DLD1 (cell line): ENCODE results near the gene NUDT3.

Experiments
- in situ Hi-C: cut with HindIII; loops from 2 replicates; pipeline ENCODE4 v1.10.0; 2017; ENCODE audit warnings: low sequenced_read_pairs

Gene NUDT3

DNA sequence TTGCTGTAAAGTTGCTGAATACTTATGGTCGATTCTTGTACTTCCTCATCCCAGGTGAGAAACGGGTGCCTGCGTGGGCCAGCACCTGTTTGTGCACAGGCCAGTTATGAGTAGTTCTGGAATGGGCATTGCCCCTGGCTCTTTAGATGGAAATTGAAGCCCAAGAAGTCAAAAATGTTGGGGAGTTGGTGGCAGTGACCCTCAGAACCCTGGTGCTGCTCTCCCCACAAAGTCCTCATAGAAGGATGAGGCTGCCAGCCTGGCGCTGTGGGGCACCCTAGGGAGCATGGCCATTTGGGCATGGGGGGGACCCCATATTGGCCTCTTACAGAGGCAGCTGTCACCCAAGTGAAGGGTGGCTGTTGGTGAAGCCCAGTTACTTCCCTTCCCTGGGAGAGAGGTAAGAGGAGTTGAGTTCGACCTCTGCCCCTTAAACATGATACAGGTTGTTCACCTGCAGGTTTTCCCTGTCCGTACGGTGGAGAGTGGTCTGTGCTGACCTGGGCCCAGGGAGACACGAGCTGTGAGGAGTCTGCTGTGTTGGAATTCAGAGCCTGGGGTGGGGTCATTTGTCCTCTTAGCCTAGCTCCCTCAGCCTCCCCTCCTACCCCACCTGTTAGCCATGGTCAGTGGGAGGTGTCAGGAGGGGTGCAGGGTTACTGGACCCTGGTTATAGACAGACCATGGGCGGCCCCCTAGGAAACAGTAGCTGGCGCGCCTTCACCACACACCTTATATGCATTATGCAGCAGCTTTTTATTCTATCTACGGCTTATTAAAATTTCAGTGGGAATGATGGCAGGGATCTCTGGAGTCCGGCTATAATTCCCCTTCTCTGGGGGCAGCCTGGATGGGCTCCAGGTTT is 150.9 kb downstream of the NUDT3 start:
- in situ Hi-C loops: no loop called here

DNA sequence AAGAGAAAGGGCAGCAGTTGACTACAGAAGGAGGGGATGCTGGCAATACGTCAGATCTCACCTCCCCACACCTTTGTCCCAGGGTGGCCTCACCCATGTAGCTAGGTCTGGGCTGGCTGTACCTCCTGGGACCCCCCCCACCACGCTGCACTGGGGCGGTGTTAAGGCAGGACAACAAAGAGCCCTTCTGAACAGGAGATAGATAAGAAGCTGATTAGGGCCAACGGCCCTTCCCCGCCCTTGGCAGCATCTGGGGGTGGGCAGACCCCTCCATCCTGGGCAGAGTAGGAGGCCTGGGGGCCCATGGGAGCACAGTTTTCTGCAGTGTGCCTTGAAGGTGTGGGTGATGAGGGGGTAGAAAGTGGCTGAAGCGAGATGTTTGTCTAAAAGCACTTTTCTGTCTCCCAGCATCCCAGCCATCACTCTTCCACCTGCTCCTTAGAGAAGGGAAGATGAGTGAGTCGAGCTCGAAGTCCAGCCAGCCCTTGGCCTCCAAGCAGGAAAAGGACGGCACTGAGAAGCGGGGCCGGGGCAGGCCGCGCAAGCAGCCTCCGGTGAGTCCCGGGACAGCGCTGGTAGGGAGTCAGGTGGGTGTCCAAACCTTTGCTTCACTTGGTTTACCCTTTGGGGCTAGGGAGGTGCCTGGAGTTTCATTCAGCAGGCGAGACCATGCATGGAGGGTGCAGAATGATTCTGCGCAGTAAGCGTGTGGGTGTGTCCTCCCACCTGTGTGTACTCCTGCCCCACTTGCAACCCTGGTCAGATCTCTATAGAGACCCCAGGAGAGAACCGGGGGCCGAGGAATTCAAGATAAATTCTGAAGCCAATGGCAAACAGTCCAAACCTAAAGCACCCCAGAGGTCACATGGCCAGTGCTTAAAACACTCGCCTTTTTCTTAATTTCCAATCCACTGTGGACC is 151.9 kb downstream of the NUDT3 start:
- in situ Hi-C loops: no loop called here

DNA sequence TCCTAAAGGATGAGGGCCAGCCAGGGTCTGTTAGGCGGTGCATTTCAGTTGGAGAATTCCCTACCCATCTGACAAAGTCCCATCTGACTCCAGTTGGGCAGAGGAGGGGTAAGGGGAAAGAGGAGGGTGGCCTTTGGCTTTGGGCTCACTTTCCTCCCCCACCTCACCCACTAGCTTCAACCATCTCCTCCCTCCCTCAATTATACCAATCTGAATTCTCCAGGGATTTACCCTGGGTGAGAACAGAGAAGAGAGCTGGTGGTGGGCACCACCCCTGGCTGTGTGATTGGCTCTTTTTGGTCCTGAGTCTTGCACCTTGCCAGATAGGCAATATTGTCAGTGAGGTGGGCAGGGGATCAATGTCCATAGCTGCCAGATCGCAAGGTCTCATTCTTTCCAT is 152.6 kb downstream of the NUDT3 start:
- in situ Hi-C loops: no loop called here

DNA sequence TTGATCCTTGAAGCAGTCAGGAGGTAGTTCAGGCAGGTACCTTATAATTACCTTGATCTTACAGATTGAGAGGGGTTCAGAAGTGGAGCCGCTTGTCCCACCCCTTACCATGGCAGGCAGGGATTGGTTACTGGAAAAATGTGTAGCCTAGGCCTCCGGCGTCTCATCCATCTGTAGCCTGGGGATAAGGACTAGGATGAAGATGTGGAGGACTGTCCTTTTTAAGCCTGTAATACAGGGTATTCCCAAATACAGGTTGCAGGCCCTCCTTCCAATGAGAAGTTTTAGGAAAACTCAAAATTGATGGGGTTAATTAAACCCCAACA is 153.0 kb downstream of the NUDT3 start:
- in situ Hi-C loops: no loop called here

- in situ Hi-C loops: no loop called here
Observed at GRCh38 chr6:34238585-34239499, 153.6 kb downstream of the NUDT3 start.

GRCh38 chr6:34237722-34238584 is 154.5 kb downstream of the NUDT3 start:
- in situ Hi-C loops: no loop called here

DNA sequence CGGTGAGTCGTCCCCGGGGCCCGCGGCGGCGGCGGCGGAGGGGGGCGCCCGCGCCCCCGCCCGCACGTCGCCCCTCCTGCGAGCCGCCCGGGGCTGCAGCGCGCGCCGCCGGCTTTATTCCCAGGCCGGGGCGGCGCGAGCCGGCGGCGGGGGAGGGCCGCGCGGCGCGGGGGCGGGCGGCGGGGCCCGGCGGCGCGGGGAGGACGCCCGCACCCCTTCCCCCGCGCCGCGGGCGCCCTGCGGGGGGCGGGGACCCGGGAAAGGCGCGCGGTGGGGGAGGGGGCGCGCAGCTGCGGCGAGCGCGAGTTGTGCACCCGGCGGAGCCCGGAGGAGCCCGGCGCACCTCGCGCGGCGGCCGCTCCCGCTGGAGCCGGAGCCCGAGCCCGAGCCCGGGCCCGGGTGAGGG is 155.2 kb downstream of the NUDT3 start:
- in situ Hi-C loops: no loop called here

- in situ Hi-C loops: no loop called here
Observed at GRCh38 chr6:34236443-34237315, 155.8 kb downstream of the NUDT3 start, which contains the start of gene HMGA1. Gene HMGA1, plus strand, starts transcription at chr6:34236873. Its CDS starts 3,908 bp downstream, at chr6:34240781.

DNA sequence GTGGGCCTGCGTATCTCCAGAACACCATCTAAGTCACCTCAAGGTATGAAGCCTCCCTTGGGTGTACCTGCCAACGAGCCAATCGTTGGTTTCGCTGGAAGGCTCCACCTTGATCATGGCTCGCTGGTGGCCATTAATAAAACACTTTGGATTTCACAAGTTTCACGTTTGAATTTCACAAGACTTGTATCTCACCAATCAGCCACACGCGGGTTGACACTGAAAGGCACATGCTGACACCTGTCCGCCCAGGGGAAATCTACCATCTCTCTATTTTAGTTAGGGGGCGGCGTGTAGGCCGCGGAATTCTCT is 156.4 kb downstream of the NUDT3 start:
- in situ Hi-C loops: no loop called here

GRCh38 chr6:34235307-34236130 is 156.9 kb downstream of the NUDT3 start:
- in situ Hi-C loops: no loop called here

- in situ Hi-C loops: no loop called here
Observed at GRCh38 chr6:34234667-34235306, 157.7 kb downstream of the NUDT3 start.

- in situ Hi-C loops: no loop called here
Observed at GRCh38 chr6:34233867-34234266, 158.6 kb downstream of the NUDT3 start.

DNA sequence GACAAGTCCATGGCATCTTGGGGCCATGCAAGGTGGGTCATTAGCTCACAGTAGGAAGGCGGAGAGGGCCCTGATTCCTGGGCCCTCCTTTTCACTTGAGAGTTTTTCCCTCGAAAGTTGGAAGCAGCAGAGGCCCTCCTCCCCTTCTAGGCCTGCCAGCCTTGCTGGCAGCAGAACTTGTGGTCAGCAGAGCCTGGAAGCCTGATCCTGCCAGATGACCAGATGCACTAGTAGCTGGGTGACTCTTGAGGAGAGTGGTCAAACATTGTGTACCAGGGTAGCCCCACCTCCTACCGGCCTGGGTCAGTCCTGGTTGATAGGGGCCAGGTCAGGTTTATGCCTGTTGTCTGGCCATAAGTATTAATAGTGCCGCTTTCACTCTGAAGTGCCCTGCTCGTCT is 159.6 kb downstream of the NUDT3 start:
- in situ Hi-C loops: no loop called here

GRCh38 chr6:34231566-34232336 is 160.7 kb downstream of the NUDT3 start:
- in situ Hi-C loops: no loop called here

DNA sequence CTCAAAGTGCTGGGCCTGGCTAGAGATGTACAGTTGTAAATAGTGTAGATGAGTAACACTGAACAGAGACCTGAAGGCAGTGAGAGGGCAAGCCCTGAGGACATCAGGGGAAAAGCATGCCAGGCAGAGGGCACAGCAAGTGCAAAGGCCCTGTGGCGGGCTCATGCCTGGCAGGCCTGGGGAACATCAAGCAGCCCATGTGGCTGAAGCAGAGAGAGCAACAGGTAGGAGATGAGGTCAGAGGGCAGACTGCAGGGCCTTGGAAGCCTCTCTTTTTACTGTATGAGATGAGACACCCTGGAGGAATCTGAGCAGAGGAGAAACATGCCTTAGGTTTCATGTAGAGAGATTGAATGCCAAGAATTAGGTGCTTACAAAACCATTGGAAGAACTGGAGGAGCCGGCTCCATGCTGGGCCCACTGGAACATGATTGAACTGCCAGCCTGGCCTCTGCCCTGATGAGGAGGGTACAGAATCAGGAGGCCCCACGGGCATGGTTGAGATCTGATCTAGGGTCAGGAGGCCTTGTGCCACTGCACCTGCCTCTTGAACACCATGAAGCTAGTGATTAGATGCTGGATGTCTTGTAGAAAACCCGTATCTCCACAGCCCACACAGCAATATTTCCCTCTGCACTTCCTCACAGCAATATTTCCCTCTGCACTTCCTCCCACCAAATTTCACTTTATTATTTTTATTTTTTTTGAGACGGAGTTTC is 161.7 kb downstream of the NUDT3 start:
- in situ Hi-C loops: no loop called here

GRCh38 chr6:34229877-34230276 is 162.6 kb downstream of the NUDT3 start:
- in situ Hi-C loops: no loop called here
